Activated CD8-positive, alpha-beta T cell treated with anti-CD3 and anti-CD28 coated beads for 36 hours (primary cell): ENCODE measurements around the gene DCDC2C. TPM values are rescaled to one million over a fixed set of nuclear protein-coding genes. Genes with fewer than 3 reads are reported as not detected.

Experiments used
- ATAC-seq: fragments of 200-7000 bp; cut with Tn5 transposase; one replicate; pipeline ENCODE4 v1.10.0; 2021; ENCODE audit warnings: mild to moderate bottlenecking, moderate library complexity
- CTCF ChIA-PET: fragments of 350-600 bp; sonication (Branson Sonifier 250); formaldehyde crosslinking; loops from one replicate; lab custom pipeline; 2021; ENCODE audit warnings: antibody characterized with exemption; lab: Charles Lee
- POLR2A ChIA-PET: fragments of 350-600 bp; sonication (Branson Sonifier 250); formaldehyde crosslinking; loops from one replicate; lab custom pipeline; 2021; ENCODE audit warnings: antibody characterized with exemption; lab: Charles Lee
- DNase-seq: peaks from one replicate; pipeline ENCODE4 v3.0.0-alpha.2; 2020
- H3K27ac Mint-ChIP-seq: one replicate; pipeline ENCODE4 v1.8.0; 2021; ENCODE audit warnings: mild to moderate bottlenecking, mixed read lengths
- H3K27me3 Mint-ChIP-seq: one replicate; pipeline ENCODE4 v1.8.0; 2021; ENCODE audit warnings: mixed read lengths
- H3K36me3 Mint-ChIP-seq: one replicate; pipeline ENCODE4 v1.8.0; 2021; ENCODE audit warnings: low read depth, mixed read lengths
- H3K4me1 Mint-ChIP-seq: one replicate; pipeline ENCODE4 v1.8.0; 2021; ENCODE audit warnings: low read depth, mixed read lengths
- H3K4me3 Mint-ChIP-seq: one replicate; pipeline ENCODE4 v1.8.0; 2021; ENCODE audit warnings: mild to moderate bottlenecking, moderate library complexity, mixed read lengths
- H3K9me3 Mint-ChIP-seq: one replicate; pipeline ENCODE4 v1.8.0; 2021; ENCODE audit warnings: mixed read lengths
- intact Hi-C: fragments of 100-400 bp; cut with micrococcal nuclease; formaldehyde crosslinking; loops from one replicate; pipeline ENCODE4 v1.10.0; 2022
- total RNA-seq, 2 experiments: library from RNA; stranded (reverse); gene quantifications; one replicate each; pipeline ENCODE4 v1.2.3, GENCODE V29; 2021
- TF ChIP-seq, protein P1 (sequence below): fragments of 200-600 bp; IDR thresholded peaks from one replicate; pipeline ENCODE4 v1.8.0; 2022; ENCODE audit warnings: antibody characterized with exemption, mild to moderate bottlenecking

Gene DCDC2C
- total RNA-seq, 2 experiments from 2014 or later, result not detected

DNA sequence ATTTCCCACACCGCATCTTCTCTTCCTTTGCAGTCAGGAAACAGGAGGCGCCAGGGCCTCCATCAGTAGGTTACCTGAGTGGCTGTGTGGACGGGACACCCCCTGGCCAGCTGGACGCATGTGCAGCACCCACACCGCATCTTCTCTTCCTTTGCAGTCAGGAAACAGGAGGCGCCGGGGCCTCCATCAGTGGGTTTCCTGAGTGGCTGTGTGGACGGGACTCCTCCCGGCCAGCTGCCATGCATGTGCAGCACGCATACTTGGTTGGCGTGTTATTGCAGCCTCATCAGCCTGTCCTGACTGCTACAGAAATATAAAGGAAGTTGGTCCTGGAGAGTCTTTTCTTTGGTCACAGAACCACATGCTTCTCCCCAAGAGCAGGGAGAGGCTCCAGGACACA, 74.6 kb downstream of the DCDC2C start:
- TF ChIP-seq, protein P1, sequence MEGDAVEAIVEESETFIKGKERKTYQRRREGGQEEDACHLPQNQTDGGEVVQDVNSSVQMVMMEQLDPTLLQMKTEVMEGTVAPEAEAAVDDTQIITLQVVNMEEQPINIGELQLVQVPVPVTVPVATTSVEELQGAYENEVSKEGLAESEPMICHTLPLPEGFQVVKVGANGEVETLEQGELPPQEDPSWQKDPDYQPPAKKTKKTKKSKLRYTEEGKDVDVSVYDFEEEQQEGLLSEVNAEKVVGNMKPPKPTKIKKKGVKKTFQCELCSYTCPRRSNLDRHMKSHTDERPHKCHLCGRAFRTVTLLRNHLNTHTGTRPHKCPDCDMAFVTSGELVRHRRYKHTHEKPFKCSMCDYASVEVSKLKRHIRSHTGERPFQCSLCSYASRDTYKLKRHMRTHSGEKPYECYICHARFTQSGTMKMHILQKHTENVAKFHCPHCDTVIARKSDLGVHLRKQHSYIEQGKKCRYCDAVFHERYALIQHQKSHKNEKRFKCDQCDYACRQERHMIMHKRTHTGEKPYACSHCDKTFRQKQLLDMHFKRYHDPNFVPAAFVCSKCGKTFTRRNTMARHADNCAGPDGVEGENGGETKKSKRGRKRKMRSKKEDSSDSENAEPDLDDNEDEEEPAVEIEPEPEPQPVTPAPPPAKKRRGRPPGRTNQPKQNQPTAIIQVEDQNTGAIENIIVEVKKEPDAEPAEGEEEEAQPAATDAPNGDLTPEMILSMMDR, result no peak
- no peak overlapping the region for H3K27ac Mint-ChIP-seq
- no peaks in the 10 kb centered on the region for H3K36me3 Mint-ChIP-seq
- no peak overlapping the region for H3K4me3 Mint-ChIP-seq
- no peak for ATAC-seq
- H3K27me3 Mint-ChIP-seq, result peaks cover 13% of the 10 kb centered on the region
- DNase-seq, result no peak
- CTCF ChIA-PET, result no interaction called here
- peaks cover 5% of the 10 kb centered on the region for H3K4me1 Mint-ChIP-seq
- no peaks in the 10 kb centered on the region for H3K9me3 Mint-ChIP-seq
- POLR2A ChIA-PET, result interaction anchor here (0.9 to 1.3 kb wide), 2 partner anchors 28 to 86 kb away, joined by 3 read pairs; no protein-coding TSS in a partner anchor
- intact Hi-C loops, result no loop called here

GRCh38 chr2:3778851-3779495, 75.6 kb downstream of the DCDC2C start:
- Mint-ChIP-seq H3K27ac (no peak overlapping the region), H3K4me3 (no peak overlapping the region), H3K4me1 (peaks cover 5% of the 10 kb centered on the region), H3K27me3 (peaks cover 13% of the 10 kb centered on the region), H3K36me3 (no peaks in the 10 kb centered on the region), H3K9me3 (no peaks in the 10 kb centered on the region)
- ATAC-seq, result no peak
- DNase-seq, result no peak
- ChIA-PET POLR2A (interaction anchor here (0.9 kb wide), 1 partner anchor 87 kb away, joined by 3 read pairs; no protein-coding TSS in a partner anchor), CTCF (interaction anchor here (1.4 to 2.7 kb wide), 2 partner anchors 38 to 50 kb away, joined by 5 to 51 read pairs; no protein-coding TSS in a partner anchor)
- intact Hi-C loops, result no loop called here
- TF ChIP-seq, protein P1, result no peak

DNA sequence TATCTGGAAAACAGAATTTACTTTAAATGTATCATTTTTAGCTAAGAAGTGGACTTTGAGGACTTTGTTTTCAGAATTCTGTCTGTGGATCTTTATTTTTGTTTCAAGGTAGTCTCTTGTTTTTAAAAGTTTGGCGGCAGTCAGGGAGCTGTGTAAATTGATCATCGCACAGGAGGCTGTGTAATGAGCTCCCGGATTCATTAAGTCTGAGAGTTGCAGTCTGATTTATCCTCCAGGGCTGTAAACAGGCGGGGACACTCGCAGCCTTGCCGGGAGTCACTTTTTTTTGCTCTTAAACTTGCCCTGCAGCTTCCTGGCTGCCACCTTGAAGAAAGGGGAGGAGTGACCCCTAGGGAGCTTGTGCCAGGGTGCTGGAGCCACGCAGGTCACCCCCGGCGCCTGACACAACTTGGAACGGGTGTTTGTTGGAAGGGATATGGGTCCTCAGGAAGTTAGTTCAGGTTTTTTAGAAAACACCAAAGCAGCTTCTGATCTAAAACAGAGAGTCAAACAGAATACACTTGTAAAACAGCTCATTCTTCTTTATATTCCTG, 76.2 kb downstream of the DCDC2C start:
- no peak for DNase-seq
- intact Hi-C loops, result loop anchor here (2.0 kb wide), 1 partner anchor 51 kb away; no protein-coding TSS in a partner anchor
- TF ChIP-seq, protein P1, result no peak
- CTCF ChIA-PET, result interaction anchor here (1.4 to 2.7 kb wide), 3 partner anchors 39 to 50 kb away, joined by 4 to 51 read pairs (median 5); no protein-coding TSS in a partner anchor
- ATAC-seq, result no peak
- H3K27ac Mint-ChIP-seq, result no peak overlapping the region
- peaks cover 13% of the 10 kb centered on the region for H3K27me3 Mint-ChIP-seq
- H3K36me3 Mint-ChIP-seq, result no peaks in the 10 kb centered on the region
- POLR2A ChIA-PET, result interaction anchor here (0.7 kb wide), 1 partner anchor 9 kb away, joined by 3 read pairs; no protein-coding TSS in a partner anchor
- no peaks in the 10 kb centered on the region for H3K9me3 Mint-ChIP-seq
- peaks cover 5% of the 10 kb centered on the region for H3K4me1 Mint-ChIP-seq
- no peak overlapping the region for H3K4me3 Mint-ChIP-seq

GRCh38 chr2:3780477-3781402, 77.4 kb downstream of the DCDC2C start:
- TF ChIP-seq, protein P1, result peak; percentile 55
- no peaks in the 10 kb centered on the region for H3K9me3 Mint-ChIP-seq
- POLR2A ChIA-PET, result no interaction called here
- peaks cover 5% of the 10 kb centered on the region for H3K4me1 Mint-ChIP-seq
- peaks cover 13% of the 10 kb centered on the region for H3K27me3 Mint-ChIP-seq
- no peaks in the 10 kb centered on the region for H3K36me3 Mint-ChIP-seq
- DNase-seq, result peak; percentile 85
- H3K4me3 Mint-ChIP-seq, result peak overlapping the region; percentile 24
- intact Hi-C loops, result loop anchor here (2.0 kb wide), 1 partner anchor 52 kb away; no protein-coding TSS in a partner anchor
- H3K27ac Mint-ChIP-seq, result peak overlapping the region; percentile 48
- ATAC-seq, result peak; percentile 100
- CTCF ChIA-PET, result interaction anchor here (0.8 to 2.7 kb wide), 13 partner anchors 10 to 267 kb away, joined by 3 to 51 read pairs (median 4); no protein-coding TSS in a partner anchor
